HCT116 (cell line): ENCODE results near the gene SPOCD1. TPM values are rescaled to one million over a fixed set of nuclear protein-coding genes. Genes with fewer than 3 reads are reported as not detected.

Experiments used
- ATAC-seq: fragments of 200-7000 bp; cut with Tn5 transposase; 2 replicates; pipeline ENCODE4 v1.9.1; 2020; ENCODE audit warnings: mild to moderate bottlenecking, moderate library complexity
- BruUV-seq: library from RNA; stranded (reverse); fragments of 400-500 nt; replicated peaks from 2 replicates; lab custom pipeline; 2021; lab: Mats Ljungman, UMichigan
- CTCF ChIA-PET: fragments of 300-600 bp; sonication (Branson Sonifier 250); formaldehyde crosslinking; loops from one replicate; lab custom pipeline; 2021; ENCODE audit warnings: antibody characterized with exemption; lab: Charles Lee
- POLR2A ChIA-PET: fragments of 300-600, 350-600 bp; sonication (Branson Sonifier 250); formaldehyde crosslinking; loops from one replicate; lab custom pipeline; 2021; ENCODE audit warnings: antibody characterized with exemption; lab: Charles Lee
- RAD21 ChIA-PET, 2 experiments: fragments of 300-600 bp; sonication (Branson Sonifier 250); formaldehyde crosslinking; loops; one replicate each; lab custom pipeline; 2023; ENCODE audit warnings: low total read pairs in 2 of 2; ENCODE audit not compliant: uncharacterized antibody in 2 of 2, unreplicated experiment in 2 of 2, low non-redundant PET in 1 of 2; lab: Charles Lee
- DNase-seq: peaks from one replicate; pipeline ENCODE4 v3.0.0-alpha.2; 2010; ENCODE audit warnings: low read depth, low spot score
- H2AFZ ChIP-seq: fragments of 200-600 bp; shearing (Covaris generic), sonication (generic); 2 replicates; pipeline ENCODE4 v1.6.1; 2017; ENCODE audit warnings: low read depth, mixed run types, mixed read lengths, antibody characterized with exemption, low read length; ENCODE audit not compliant: poor library complexity, severe bottlenecking
- H3K27ac ChIP-seq: 2 replicates; pipeline ENCODE4 v1.5.1; 2012; ENCODE audit warnings: low read depth, low read length
- H3K27me3 ChIP-seq: fragments of 200-600 bp; sonication (generic); 2 replicates; pipeline ENCODE4 v1.6.1; 2016; ENCODE audit warnings: mixed run types, low read length, mixed read lengths; ENCODE audit not compliant: insufficient read depth
- H3K36me3 ChIP-seq, 2 experiments: fragments of 200-500 bp in 1 of 2; fragments of 200-600 bp in 1 of 2; sonication (Bioruptor generic) in 1 of 2; sonication (generic) in 1 of 2; 2 replicates each; pipeline versions ENCODE4 v1.5.1 to v1.6.1; 2014 to 2016; ENCODE audit warnings: low read length in 2 of 2, inconsistent platforms in 1 of 2, mixed read lengths in 1 of 2, mixed run types in 1 of 2; ENCODE audit not compliant: insufficient read depth in 2 of 2, control insufficient read depth in 1 of 2
- H3K4me1 ChIP-seq, 2 experiments: fragments of 200-600 bp in 1 of 2; sonication (generic) in 1 of 2; 2 replicates each; pipeline versions ENCODE4 v1.5.1 to v1.6.1; 2012 to 2017; ENCODE audit warnings: low read length in 2 of 2, inconsistent platforms in 1 of 2, mild to moderate bottlenecking in 1 of 2, mixed read lengths in 1 of 2, mixed run types in 1 of 2, moderate library complexity in 1 of 2; ENCODE audit not compliant: insufficient read depth in 2 of 2, control insufficient read depth in 1 of 2
- H3K4me2 ChIP-seq: fragments of 200-600 bp; sonication (generic); 2 replicates; pipeline ENCODE4 v1.6.1; 2017; ENCODE audit warnings: mixed run types, low read length, mixed read lengths
- H3K4me3 ChIP-seq, 2 experiments: fragments of 200-600 bp in 1 of 2; sonication (generic) in 1 of 2; replicated peaks in 1 of 2; 2 replicates each; pipeline ENCODE4 v1.5.1; 2011 to 2016; ENCODE audit warnings: low read length in 2 of 2, control low read depth in 1 of 2, low read depth in 1 of 2, mild to moderate bottlenecking in 1 of 2, mixed read lengths in 1 of 2, mixed run types in 1 of 2
- H3K79me2 ChIP-seq: fragments of 200-600 bp; sonication (generic); 2 replicates; pipeline ENCODE4 v1.6.1; 2017; ENCODE audit warnings: mild to moderate bottlenecking, mixed run types, low read length, moderate library complexity, mixed read lengths; ENCODE audit not compliant: insufficient read depth
- H3K9ac ChIP-seq: fragments of 200-600 bp; sonication (generic); 2 replicates; pipeline ENCODE4 v1.6.1; 2016; ENCODE audit warnings: low read length, mixed read lengths
- H3K9me2 ChIP-seq: fragments of 200-600 bp; sonication (generic), shearing (Covaris generic); 2 replicates; pipeline ENCODE4 v1.6.1; 2017; ENCODE audit warnings: mixed run types, mild to moderate bottlenecking, moderate library complexity; ENCODE audit not compliant: insufficient read depth
- H3K9me3 ChIP-seq, 2 experiments: fragments of 200-500 bp in 1 of 2; fragments of 200-600 bp in 1 of 2; sonication (Bioruptor generic) in 1 of 2; sonication (generic) in 1 of 2; 2 replicates each; pipeline ENCODE4 v1.6.1; 2014 to 2017; ENCODE audit warnings: low read length in 2 of 2, mixed read lengths in 2 of 2, inconsistent platforms in 1 of 2, low read depth in 1 of 2, mild to moderate bottlenecking in 1 of 2, mixed run types in 1 of 2, moderate library complexity in 1 of 2; ENCODE audit not compliant: control insufficient read depth in 1 of 2, insufficient read depth in 1 of 2
- H4K20me1 ChIP-seq: fragments of 200-600 bp; sonication (generic), shearing (Covaris generic); 2 replicates; pipeline ENCODE4 v1.6.1; 2017; ENCODE audit warnings: mixed run types, mild to moderate bottlenecking, moderate library complexity; ENCODE audit not compliant: insufficient read depth
- CBX3 ChIP-seq: IDR thresholded peaks from 2 replicates; pipeline ENCODE4 v1.6.1; 2012; ENCODE audit warnings: low read depth
- JUND ChIP-seq: IDR thresholded peaks from 2 replicates; pipeline ENCODE4 v1.6.1; 2012
- RAD21 ChIP-seq: IDR thresholded peaks from 2 replicates; pipeline ENCODE4 v1.6.1; 2012; ENCODE audit warnings: low read depth, mild to moderate bottlenecking
- YY1 ChIP-seq: IDR thresholded peaks from 2 replicates; pipeline ENCODE4 v1.6.1; 2011; ENCODE audit warnings: low read length, low read depth, moderate library complexity, mild to moderate bottlenecking; ENCODE audit not compliant: insufficient replicate concordance; ENCODE audit errors: extremely low read depth
- intact Hi-C: fragments of 100-400 bp; cut with micrococcal nuclease; formaldehyde crosslinking; loops from 2 replicates; pipeline ENCODE4 v1.10.0; 2022
- total RNA-seq: library from RNA; stranded (reverse); gene quantifications from one replicate; pipeline ENCODE4 v1.2.1, GENCODE V29; 2021; ENCODE audit not compliant: unreplicated experiment
- TF ChIP-seq, protein P1 (sequence below): IDR thresholded peaks from 2 replicates; pipeline ENCODE4 v1.6.1; 2012
- TF ChIP-seq, protein P2 (sequence below): IDR thresholded peaks from 2 replicates; pipeline ENCODE4 v1.6.1; 2012
- TF ChIP-seq, protein P3 (sequence below): IDR thresholded peaks from 2 replicates; pipeline ENCODE4 v1.6.1; 2012; ENCODE audit warnings: low read depth

SPOCD1 gene
- total RNA-seq, 1 experiment from 2014 or later: 5.0 TPM

DNA sequence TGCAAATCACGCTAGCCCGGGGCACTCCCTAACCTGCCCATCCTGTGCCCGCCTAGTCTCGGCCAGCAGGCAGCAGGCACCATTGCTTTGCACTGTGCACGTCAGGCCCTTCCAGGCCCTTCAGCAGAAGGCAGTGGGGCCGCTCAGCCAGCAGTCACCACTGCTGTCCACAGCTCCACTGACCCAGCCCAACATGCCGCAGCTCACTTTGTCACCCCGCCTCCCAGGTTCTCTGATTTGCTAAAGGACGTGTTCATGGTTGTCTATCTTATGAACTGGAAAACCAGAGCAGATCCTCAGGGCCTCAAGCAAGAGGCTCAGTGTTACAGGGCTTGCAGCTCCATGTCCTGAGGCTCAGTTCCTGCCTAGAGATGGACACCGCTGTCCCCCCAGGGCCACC, 14.2 kb upstream of the SPOCD1 start (continued):
- TF ChIP-seq CBX3: no peak

DNA sequence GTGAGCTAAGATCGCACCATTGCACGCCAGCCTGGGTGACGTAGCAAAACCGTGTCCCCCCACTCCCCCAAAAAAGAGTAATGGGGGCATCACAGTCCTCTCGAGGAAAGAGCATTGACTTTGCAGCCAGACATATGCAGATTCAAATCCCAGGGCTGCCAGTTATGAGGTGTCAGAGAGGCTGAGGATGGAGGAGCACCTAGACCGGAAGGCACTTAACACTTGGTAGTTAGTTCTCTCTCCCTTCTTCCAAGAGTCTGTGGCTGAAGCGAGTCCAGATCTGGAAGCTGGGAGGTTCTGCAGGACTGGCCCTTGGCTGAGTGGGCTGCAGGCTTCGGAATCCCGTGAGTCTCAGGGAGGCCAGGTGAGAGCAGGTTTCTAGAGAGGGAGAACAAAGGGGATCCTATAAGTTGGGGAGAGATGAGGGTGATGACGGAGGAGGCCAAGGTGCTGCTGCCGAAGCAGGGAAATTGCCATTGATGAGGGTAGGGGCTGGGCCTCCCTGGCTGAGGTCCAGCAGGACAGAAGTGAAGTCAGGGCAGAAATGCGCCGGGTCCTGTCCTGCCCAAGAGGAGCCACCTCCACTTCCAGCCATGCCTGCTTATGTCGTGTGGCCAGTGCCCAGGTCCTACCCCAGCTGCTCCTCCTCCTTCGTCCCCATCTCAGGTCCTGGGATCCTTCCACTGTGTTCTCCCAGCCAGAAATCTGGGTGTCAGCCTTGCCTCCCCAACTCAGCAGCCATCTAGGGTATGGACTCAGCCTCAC, 13.3 kb upstream of the SPOCD1 start:
- Histone ChIP-seq H3K27ac (no peak overlapping the region), H3K4me1 (no peaks in the 10 kb centered on the region), H3K4me2 (no peak overlapping the region), H3K36me3 (no peaks in the 10 kb centered on the region), H3K27me3 (no peaks in the 10 kb centered on the region), H3K9me2 (no peaks in the 10 kb centered on the region), H3K79me2 (no peaks in the 10 kb centered on the region), H4K20me1 (no peaks in the 10 kb centered on the region), H3K4me3 (no peak overlapping the region), H2AFZ (no peak overlapping the region), H3K9me3 (no peaks in the 10 kb centered on the region), H3K9ac (no peak overlapping the region)
- POLR2A ChIA-PET: no interaction called here
- BruUV-seq: no TSS peak
- ATAC-seq (no peak), DNase-seq (no peak)
- TF ChIP-seq, protein P1, sequence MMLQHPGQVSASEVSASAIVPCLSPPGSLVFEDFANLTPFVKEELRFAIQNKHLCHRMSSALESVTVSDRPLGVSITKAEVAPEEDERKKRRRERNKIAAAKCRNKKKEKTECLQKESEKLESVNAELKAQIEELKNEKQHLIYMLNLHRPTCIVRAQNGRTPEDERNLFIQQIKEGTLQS: no peak
- TF ChIP-seq, protein P2, sequence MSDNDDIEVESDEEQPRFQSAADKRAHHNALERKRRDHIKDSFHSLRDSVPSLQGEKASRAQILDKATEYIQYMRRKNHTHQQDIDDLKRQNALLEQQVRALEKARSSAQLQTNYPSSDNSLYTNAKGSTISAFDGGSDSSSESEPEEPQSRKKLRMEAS: no peak
- no peak for TF ChIP-seq YY1
- TF ChIP-seq, protein P3, sequence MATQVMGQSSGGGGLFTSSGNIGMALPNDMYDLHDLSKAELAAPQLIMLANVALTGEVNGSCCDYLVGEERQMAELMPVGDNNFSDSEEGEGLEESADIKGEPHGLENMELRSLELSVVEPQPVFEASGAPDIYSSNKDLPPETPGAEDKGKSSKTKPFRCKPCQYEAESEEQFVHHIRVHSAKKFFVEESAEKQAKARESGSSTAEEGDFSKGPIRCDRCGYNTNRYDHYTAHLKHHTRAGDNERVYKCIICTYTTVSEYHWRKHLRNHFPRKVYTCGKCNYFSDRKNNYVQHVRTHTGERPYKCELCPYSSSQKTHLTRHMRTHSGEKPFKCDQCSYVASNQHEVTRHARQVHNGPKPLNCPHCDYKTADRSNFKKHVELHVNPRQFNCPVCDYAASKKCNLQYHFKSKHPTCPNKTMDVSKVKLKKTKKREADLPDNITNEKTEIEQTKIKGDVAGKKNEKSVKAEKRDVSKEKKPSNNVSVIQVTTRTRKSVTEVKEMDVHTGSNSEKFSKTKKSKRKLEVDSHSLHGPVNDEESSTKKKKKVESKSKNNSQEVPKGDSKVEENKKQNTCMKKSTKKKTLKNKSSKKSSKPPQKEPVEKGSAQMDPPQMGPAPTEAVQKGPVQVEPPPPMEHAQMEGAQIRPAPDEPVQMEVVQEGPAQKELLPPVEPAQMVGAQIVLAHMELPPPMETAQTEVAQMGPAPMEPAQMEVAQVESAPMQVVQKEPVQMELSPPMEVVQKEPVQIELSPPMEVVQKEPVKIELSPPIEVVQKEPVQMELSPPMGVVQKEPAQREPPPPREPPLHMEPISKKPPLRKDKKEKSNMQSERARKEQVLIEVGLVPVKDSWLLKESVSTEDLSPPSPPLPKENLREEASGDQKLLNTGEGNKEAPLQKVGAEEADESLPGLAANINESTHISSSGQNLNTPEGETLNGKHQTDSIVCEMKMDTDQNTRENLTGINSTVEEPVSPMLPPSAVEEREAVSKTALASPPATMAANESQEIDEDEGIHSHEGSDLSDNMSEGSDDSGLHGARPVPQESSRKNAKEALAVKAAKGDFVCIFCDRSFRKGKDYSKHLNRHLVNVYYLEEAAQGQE: no peak
- no peak for TF ChIP-seq RAD21
- no peak for TF ChIP-seq JUND
- CTCF ChIA-PET: no interaction called here
- intact Hi-C loops: no loop called here
- RAD21 ChIA-PET: no interaction called here
